HG02588 (cell line): Measurements from ENCODE around the gene GLS2.
"Not testable (repeated sequence)": the region's sequence is repeated elsewhere in the genome, so short reads cannot be mapped to it uniquely, and the experiment has no call there.

Source experiments
- ATAC-seq: cut with Tn5 transposase; IDR thresholded peaks from one replicate; pipeline ENCODE4 v1.9.1; 2021; ENCODE audit warnings: mild to moderate bottlenecking, moderate library complexity; ENCODE audit not compliant: unreplicated experiment

GLS2 gene

GRCh38 chr12:56488041-56488955 is at the start of gene GLS2:
Gene GLS2, minus strand, starts transcription at chr12:56488161. Its CDS starts 43 bp downstream, at chr12:56488118.
- peak; percentile 86 for ATAC-seq

- no peak for ATAC-seq
Measured at GRCh38 chr12:56537546-56537945, 49.6 kb upstream of the GLS2 start.

- no peak for ATAC-seq
Measured at GRCh38 chr12:56530390-56531055, 42.6 kb upstream of the GLS2 start.

GRCh38 chr12:56529656-56530055 is 41.7 kb upstream of the GLS2 start:
- no peak for ATAC-seq

- no peak for ATAC-seq
Measured at GRCh38 chr12:56528846-56529245, 40.9 kb upstream of the GLS2 start.

GRCh38 chr12:56522411-56523193 is 34.6 kb upstream of the GLS2 start:
- ATAC-seq, result no peak

GRCh38 chr12:56521590-56522371 is 33.8 kb upstream of the GLS2 start, which contains the start of gene RBMS2:
Gene RBMS2, plus strand, starts transcription at chr12:56521820. Its CDS starts 204 bp downstream, at chr12:56522024.
- ATAC-seq, result no peak

- ATAC-seq, result no peak
Measured at GRCh38 chr12:56521209-56521589, 33.2 kb upstream of the GLS2 start.

GRCh38 chr12:56520506-56520905 is 32.5 kb upstream of the GLS2 start:
- ATAC-seq, result no peak

GRCh38 chr12:56520048-56520447 is 32.1 kb upstream of the GLS2 start:
- ATAC-seq, result no peak

- no peak for ATAC-seq
Measured at GRCh38 chr12:56518570-56518969, 30.6 kb upstream of the GLS2 start.

GRCh38 chr12:56517854-56518253 is 29.9 kb upstream of the GLS2 start:
- no peak for ATAC-seq

- ATAC-seq, result not testable (repeated sequence)
Measured at GRCh38 chr12:56514014-56514318, 26.0 kb upstream of the GLS2 start.

GRCh38 chr12:56510786-56511185 is 22.8 kb upstream of the GLS2 start:
- no peak for ATAC-seq

- not testable (repeated sequence) for ATAC-seq
Measured at GRCh38 chr12:56499879-56500278, 11.9 kb upstream of the GLS2 start.

GRCh38 chr12:56499452-56499851 is 11.5 kb upstream of the GLS2 start:
- not testable (repeated sequence) for ATAC-seq

GRCh38 chr12:56498126-56498902 is 10.4 kb upstream of the GLS2 start:
- ATAC-seq, result not testable (repeated sequence)

- ATAC-seq, result not testable (repeated sequence)
Measured at GRCh38 chr12:56496704-56497103, 8.7 kb upstream of the GLS2 start.

GRCh38 chr12:56494481-56494880 is 6.5 kb upstream of the GLS2 start:
- ATAC-seq, result not testable (repeated sequence)

- ATAC-seq, result not testable (repeated sequence)
Measured at GRCh38 chr12:56494106-56494415, 6.1 kb upstream of the GLS2 start.
